H1 (cell line): ENCODE data around the gene NUP107. TPM values are rescaled to one million over a fixed set of nuclear protein-coding genes. Genes with fewer than 3 reads are reported as not detected.

Source experiments
- CTCF ChIA-PET: fragments of 300-600 bp; sonication (Branson Sonifier 250); formaldehyde crosslinking; loops from one replicate; lab custom pipeline; 2021; ENCODE audit not compliant: partially characterized antibody; lab: Charles Lee
- POLR2A ChIA-PET: fragments of 300-600 bp; sonication (Branson Sonifier 250); formaldehyde crosslinking; loops from one replicate; lab custom pipeline; 2021; ENCODE audit warnings: inconsistent platforms; ENCODE audit not compliant: partially characterized antibody; lab: Charles Lee
- DNase-seq, 2 experiments: peaks; one replicate each; pipeline versions ENCODE4 v3.0.0 to v3.0.0-alpha.2; 2010 to 2022; ENCODE audit warnings: low spot score in 2 of 2, low read depth in 1 of 2, mixed read lengths in 1 of 2
- FAIRE-seq: peaks from 2 replicates; lab custom pipeline; 2011; peaks lifted over from hg19 to GRCh38; lab: Jason Lieb, UNC
- H2AFZ ChIP-seq: 2 replicates; pipeline ENCODE4 v1.8.1; 2012; ENCODE audit warnings: low read length, inconsistent platforms
- H2AK5ac ChIP-seq: 2 replicates; pipeline ENCODE4 v1.6.1; 2013; ENCODE audit warnings: low read depth, low read length
- H2BK120ac ChIP-seq: replicated peaks from 2 replicates; pipeline ENCODE3; 2013; ENCODE audit warnings: low read depth, low read length, inconsistent platforms
- H2BK12ac ChIP-seq: 2 replicates; pipeline ENCODE4 v1.6.1; 2013; ENCODE audit warnings: low read depth, low read length
- H2BK15ac ChIP-seq: 2 replicates; pipeline ENCODE4 v1.6.1; 2013; ENCODE audit warnings: low read length
- H2BK20ac ChIP-seq: 2 replicates; pipeline ENCODE4 v1.6.1; 2013; ENCODE audit warnings: low read length
- H2BK5ac ChIP-seq: 2 replicates; pipeline ENCODE4 v1.6.1; 2013; ENCODE audit warnings: low read depth, low read length
- H3K14ac ChIP-seq: 2 replicates; pipeline ENCODE4 v1.6.1; 2013; ENCODE audit warnings: inconsistent platforms; ENCODE audit not compliant: insufficient read length
- H3K18ac ChIP-seq: 2 replicates; pipeline ENCODE4 v1.6.1; 2013; ENCODE audit warnings: low read length; ENCODE audit errors: extremely low read depth
- H3K23ac ChIP-seq: 2 replicates; pipeline ENCODE4 v1.6.1; 2013; ENCODE audit warnings: inconsistent platforms; ENCODE audit not compliant: insufficient read length
- H3K23me2 ChIP-seq: 2 replicates; pipeline ENCODE4 v1.6.1; 2013; ENCODE audit warnings: low read depth, low read length
- H3K27ac ChIP-seq: 2 replicates; pipeline ENCODE4 v1.6.1; 2011; ENCODE audit warnings: low read depth, low read length, inconsistent platforms
- H3K27me3 ChIP-seq, 4 experiments: replicated peaks in 1 of 4; 1 replicate in 1 of 4; 2 replicates in 3 of 4; pipeline versions ENCODE4 v1.6.1 to v1.8.1; 2011 to 2013; ENCODE audit warnings: low read length in 3 of 4, mild to moderate bottlenecking in 3 of 4, inconsistent platforms in 2 of 4, mixed read lengths in 2 of 4, moderate library complexity in 1 of 4; ENCODE audit not compliant: control insufficient read depth in 3 of 4, insufficient read depth in 3 of 4; ENCODE audit errors: extremely low read depth in 1 of 4
- H3K36me3 ChIP-seq, 4 experiments: 2 replicates each; pipeline versions ENCODE4 v1.6.1 to v1.8.1; 2011 to 2013; ENCODE audit warnings: mild to moderate bottlenecking in 4 of 4, low read length in 3 of 4, moderate library complexity in 2 of 4, control low read depth in 1 of 4, inconsistent platforms in 1 of 4; ENCODE audit not compliant: insufficient read depth in 4 of 4, control insufficient read depth in 2 of 4
- H3K4ac ChIP-seq: replicated peaks from 2 replicates; pipeline ENCODE3; 2013; ENCODE audit warnings: low read length, low read depth, mixed read lengths, inconsistent platforms; ENCODE audit not compliant: insufficient read length
- H3K4me1 ChIP-seq, 4 experiments: replicated peaks in 1 of 4; 1 replicate in 1 of 4; 2 replicates in 3 of 4; pipeline versions ENCODE4 v1.6.1 to v1.8.1; 2011 to 2013; ENCODE audit warnings: low read length in 3 of 4, inconsistent platforms in 2 of 4, mixed read lengths in 1 of 4; ENCODE audit not compliant: insufficient read depth in 4 of 4, control insufficient read depth in 3 of 4
- H3K4me2 ChIP-seq, 2 experiments: 2 replicates each; pipeline versions ENCODE4 v1.6.1 to v1.8.1; 2011 to 2013; ENCODE audit warnings: low read depth in 2 of 2, low read length in 2 of 2, control low read depth in 1 of 2, inconsistent platforms in 1 of 2, mild to moderate bottlenecking in 1 of 2; ENCODE audit not compliant: insufficient read depth in 1 of 2
- H3K4me3 ChIP-seq, 4 experiments: fragments of 200-600, 300-600 bp in 1 of 4; sonication (generic), shearing (Covaris generic), sonication (Bioruptor Twin) in 1 of 4; 2 replicates each; pipeline versions ENCODE4 v1.5.1 to v1.8.1; 2011 to 2016; ENCODE audit warnings: low read length in 4 of 4, low read depth in 3 of 4, control low read depth in 2 of 4, inconsistent platforms in 2 of 4, mild to moderate bottlenecking in 2 of 4, mixed read lengths in 1 of 4, moderate library complexity in 1 of 4; ENCODE audit not compliant: insufficient read depth in 2 of 4; ENCODE audit errors: extremely low read depth in 1 of 4
- H3K56ac ChIP-seq: replicated peaks from 2 replicates; pipeline ENCODE3; 2013; ENCODE audit warnings: low read depth, mild to moderate bottlenecking, mixed read lengths, low read length, inconsistent platforms; ENCODE audit not compliant: insufficient read length
- H3K79me1 ChIP-seq: 2 replicates; pipeline ENCODE4 v1.6.1; 2013; ENCODE audit warnings: low read depth, low read length, control low read depth
- H3K79me2 ChIP-seq, 2 experiments: 2 replicates each; pipeline versions ENCODE4 v1.6.1 to v1.8.1; 2012 to 2013; ENCODE audit warnings: low read length in 2 of 2, mild to moderate bottlenecking in 2 of 2, inconsistent platforms in 1 of 2; ENCODE audit not compliant: insufficient read depth in 2 of 2, control insufficient read depth in 1 of 2
- H3K9ac ChIP-seq, 4 experiments: replicated peaks in 1 of 4; 1 replicate in 1 of 4; 2 replicates in 3 of 4; pipeline versions ENCODE4 v1.6.1 to v1.8.1; 2011 to 2013; ENCODE audit warnings: low read depth in 3 of 4, low read length in 3 of 4, control low read depth in 2 of 4, mild to moderate bottlenecking in 2 of 4, moderate library complexity in 2 of 4, inconsistent platforms in 1 of 4; ENCODE audit errors: extremely low read depth in 1 of 4
- H3K9me3 ChIP-seq, 2 experiments: 2 replicates each; pipeline versions ENCODE4 v1.6.1 to v1.8.1; 2012 to 2013; ENCODE audit warnings: mild to moderate bottlenecking in 2 of 2, moderate library complexity in 2 of 2, control low read depth in 1 of 2, inconsistent platforms in 1 of 2, low read depth in 1 of 2, low read length in 1 of 2, mixed read lengths in 1 of 2; ENCODE audit not compliant: insufficient read depth in 2 of 2
- H4K20me1 ChIP-seq, 2 experiments: replicated peaks in 1 of 2; 2 replicates each; pipeline versions ENCODE3 to v1.8.1; 2011 to 2013; ENCODE audit warnings: inconsistent platforms in 2 of 2, low read length in 2 of 2, mild to moderate bottlenecking in 1 of 2; ENCODE audit not compliant: insufficient read depth in 2 of 2, control insufficient read depth in 1 of 2
- H4K5ac ChIP-seq: 2 replicates; pipeline ENCODE4 v1.6.1; 2013; ENCODE audit warnings: low read length, low read depth, mixed read lengths, inconsistent platforms; ENCODE audit not compliant: insufficient read length
- H4K8ac ChIP-seq: 2 replicates; pipeline ENCODE4 v1.8.0; 2013; ENCODE audit warnings: mild to moderate bottlenecking, moderate library complexity, low read length, inconsistent platforms; ENCODE audit not compliant: insufficient read depth; ENCODE audit errors: extremely low read depth
- H4K91ac ChIP-seq: replicated peaks from 2 replicates; pipeline ENCODE3; 2013; ENCODE audit warnings: low read length, mixed read lengths, inconsistent platforms; ENCODE audit not compliant: insufficient read length
- CHD1 ChIP-seq: IDR thresholded peaks from 2 replicates; pipeline ENCODE4 v1.6.1; 2012; ENCODE audit warnings: low read depth, low read length, improper control_type of control experiment
- EGR1 ChIP-seq: IDR thresholded peaks from 2 replicates; pipeline ENCODE4 v1.6.1; 2011; ENCODE audit warnings: low read depth, low read length, borderline replicate concordance
- GABPA ChIP-seq: IDR thresholded peaks from 2 replicates; pipeline ENCODE4 v1.6.1; 2011; ENCODE audit warnings: mild to moderate bottlenecking, low read length, moderate library complexity, borderline replicate concordance; ENCODE audit not compliant: insufficient read depth
- HDAC6 ChIP-seq: IDR thresholded peaks from one replicate; pipeline ENCODE4 v1.7.1; 2012; ENCODE audit warnings: low read depth, mild to moderate bottlenecking, inconsistent platforms, low read length, moderate library complexity
- KDM4A ChIP-seq: IDR thresholded peaks from one replicate; pipeline ENCODE4 v1.7.1; 2012; ENCODE audit warnings: low read depth, mild to moderate bottlenecking, moderate library complexity, low read length, inconsistent platforms; ENCODE audit not compliant: severe bottlenecking
- NRF1 ChIP-seq: IDR thresholded peaks from 2 replicates; pipeline ENCODE4 v1.6.1; 2011; ENCODE audit warnings: mild to moderate bottlenecking, low read depth, low read length, improper control_type of control experiment
- WGBS, 2 experiments: shearing (Covaris generic) in 1 of 2; methylation state at CpG; one replicate each; pipeline versions ENCODE4 v1.1.6 to v1.1.7; 2013 to 2015; ENCODE audit warnings: low lambda C conversion rate in 2 of 2, mixed read lengths in 2 of 2, inconsistent platforms in 1 of 2, low coverage in 1 of 2, missing lambda C conversion rate in 1 of 2; ENCODE audit not compliant: insufficient replicate concordance in 2 of 2, insufficient coverage in 1 of 2, insufficient read length in 1 of 2; ENCODE audit errors: extremely low coverage in 1 of 2, missing lambda C conversion rate in 1 of 2; 5-methylcytosine and 5-hydroxymethylcytosine counted together
- polyA plus RNA-seq, 7 experiments: library from polyadenylated mRNA; depleted of rRNA in 3 of 7; stranded (reverse) in 5 of 7; unstranded in 2 of 7; fragments of >200 nt in 5 of 7; fragments of 200-250 nt in 2 of 7; gene quantifications; 1 replicate in 5 of 7; 2 replicates in 1 of 7; 4 replicates in 1 of 7; pipeline versions ENCODE4 v1.2.1 to v1.2.3, GENCODE V29; 2011 to 2013; ENCODE audit warnings: missing spikeins in 2 of 7, mixed read lengths in 2 of 7
- total RNA-seq: library from RNA; stranded (reverse); fragmentation: NEBNext Ultra II Directional; extraction: Animal tissue kit (Norgen Biotek cat#: 25700); gene quantifications from 2 replicates; pipeline ENCODE4 v1.2.1, GENCODE V29; 2021
- TF ChIP-seq, protein P1 (sequence below): IDR thresholded peaks from 2 replicates; pipeline ENCODE4 v1.6.1; 2012; ENCODE audit warnings: inconsistent platforms

Gene NUP107
- total and polyA plus RNA-seq, 2 of the 8 experiments (the other 6 are each of a cell fraction or from before 2014, with no cell fraction given): 46.1 to 141 TPM

DNA sequence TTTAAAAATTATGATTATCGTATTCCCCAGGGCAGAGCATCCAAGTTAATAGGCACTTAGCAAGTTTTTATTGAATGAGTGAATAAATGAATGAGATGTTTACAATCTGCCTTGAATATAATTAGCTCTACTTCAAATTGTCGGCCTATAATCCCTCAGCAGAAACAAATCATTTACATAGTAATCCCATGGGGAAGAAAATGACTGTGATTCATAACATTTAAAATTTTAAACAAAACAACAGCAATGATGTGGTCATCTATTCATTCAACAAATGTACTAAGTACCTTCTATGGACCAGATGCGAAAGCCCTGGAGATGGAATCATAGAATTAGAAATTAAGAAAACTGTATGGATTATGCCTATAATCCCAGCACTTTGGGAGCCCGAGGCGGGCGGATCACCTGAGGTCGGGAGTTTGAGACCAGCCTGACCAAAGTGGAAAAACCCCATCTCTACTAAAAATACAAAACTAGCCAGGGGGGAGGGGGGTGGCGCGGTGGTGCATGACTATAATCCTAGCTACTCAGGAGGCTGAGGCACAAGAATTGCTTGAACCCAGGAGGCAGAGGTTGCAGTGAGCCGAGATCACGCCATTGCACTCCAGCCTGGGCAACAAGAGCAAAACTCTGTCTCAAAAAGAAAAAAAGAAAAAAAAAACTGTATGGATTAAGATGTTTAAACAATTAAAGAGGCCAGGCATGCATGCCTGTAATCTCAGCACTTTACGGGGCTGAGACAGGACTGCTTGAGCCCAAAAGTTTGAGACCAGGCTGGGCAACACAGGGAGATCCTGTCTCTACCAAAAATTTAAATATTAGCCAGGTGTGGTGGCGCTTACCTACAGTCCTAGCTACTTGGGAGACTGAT, 103.5 kb downstream of the NUP107 start:
- H3K9me3 ChIP-seq: no peaks in the 10 kb centered on the region
- no peaks in the 10 kb centered on the region for H3K79me1 ChIP-seq
- no peak overlapping the region for H2AFZ ChIP-seq
- no peak overlapping the region for H3K4ac ChIP-seq
- H3K4me1 ChIP-seq: peaks cover 0 to 2% (median 0%) of the 10 kb centered on the region in 4 experiments; a peak in 1 of 7 replicates
- H2BK12ac ChIP-seq: no peak overlapping the region
- WGBS, 2 experiments: 91% methylated on average over 13 of the region's 13 CpGs; no CpG with 5 or more reads in 1 of the 2 experiments
- no peak overlapping the region for H3K4me3 ChIP-seq
- H3K23ac ChIP-seq: no peak overlapping the region
- ChIA-PET POLR2A (no interaction called here), CTCF (interaction anchor here (0.6 to 1.7 kb wide), 2 partner anchors 40 to 1046 kb away, joined by 3 to 6 read pairs; no protein-coding TSS in a partner anchor)
- no peaks in the 10 kb centered on the region for H3K79me2 ChIP-seq
- no peak overlapping the region for H2BK15ac ChIP-seq
- H3K56ac ChIP-seq: no peak overlapping the region
- no peaks in the 10 kb centered on the region for H4K20me1 ChIP-seq
- no peak overlapping the region for H2BK120ac ChIP-seq
- no peak overlapping the region for H3K14ac ChIP-seq
- no peaks in the 10 kb centered on the region for H3K23me2 ChIP-seq
- no peak overlapping the region for H2BK20ac ChIP-seq
- no peak for FAIRE-seq
- no peak overlapping the region for H2AK5ac ChIP-seq
- H3K4me2 ChIP-seq: no peak overlapping the region
- no peaks in the 10 kb centered on the region for H3K27me3 ChIP-seq
- no peak overlapping the region for H4K8ac ChIP-seq
- DNase-seq: no peak
- H3K9ac ChIP-seq: no peak overlapping the region
- no peak overlapping the region for H3K27ac ChIP-seq
- no peak overlapping the region for H4K5ac ChIP-seq
- no peak overlapping the region for H2BK5ac ChIP-seq
- no peak overlapping the region for H4K91ac ChIP-seq
- no peaks in the 10 kb centered on the region for H3K36me3 ChIP-seq
- no peak overlapping the region for H3K18ac ChIP-seq
- TF ChIP-seq KDM4A (no peak), NRF1 (no peak), CHD1 (no peak), GABPA (no peak), EGR1 (no peak), HDAC6 (no peak)
- TF ChIP-seq, protein P1, sequence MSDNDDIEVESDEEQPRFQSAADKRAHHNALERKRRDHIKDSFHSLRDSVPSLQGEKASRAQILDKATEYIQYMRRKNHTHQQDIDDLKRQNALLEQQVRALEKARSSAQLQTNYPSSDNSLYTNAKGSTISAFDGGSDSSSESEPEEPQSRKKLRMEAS: no peak
